GM12865 (cell line): Measurements from ENCODE around the gene CIDEA.
A peak's percentile ranks its signal among the peaks of the same experiment; 100 is the strongest.

Experiments
- DNase-seq: peaks from one replicate; pipeline ENCODE4 v3.0.0; 2010; ENCODE audit warnings: low read depth
- H3K4me3 ChIP-seq: 2 replicates; pipeline ENCODE4 v1.5.1; 2011; ENCODE audit warnings: mild to moderate bottlenecking, low read depth, low read length, control low read depth
- TF ChIP-seq, protein P1 (sequence below): IDR thresholded peaks from 2 replicates; pipeline ENCODE4 v1.5.1; 2011; ENCODE audit warnings: low read length, control low read depth, low read depth, inconsistent platforms; ENCODE audit not compliant: insufficient read depth; ENCODE audit errors: missing control alignments

CIDEA gene

DNA sequence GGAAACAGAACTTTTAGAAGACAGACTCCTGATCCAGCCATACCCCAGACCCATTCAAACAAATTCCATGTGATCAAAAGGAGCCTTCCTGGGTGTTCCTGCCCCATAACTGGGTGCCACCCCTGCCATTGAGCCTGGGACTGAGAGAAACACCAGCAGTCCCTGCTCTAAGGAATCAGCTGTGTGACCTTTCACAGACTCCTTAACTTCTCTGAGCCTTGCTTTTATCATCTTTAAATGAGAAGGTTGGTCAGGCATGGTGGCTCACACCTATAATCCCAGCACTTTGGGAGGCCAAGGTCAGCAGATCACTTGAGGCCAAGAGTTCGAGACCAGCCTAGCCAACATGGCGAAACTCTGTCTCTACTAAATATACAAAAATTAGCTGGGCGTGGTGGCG, 20.6 kb downstream of the CIDEA start:
- no peak for DNase-seq
- TF ChIP-seq, protein P1, sequence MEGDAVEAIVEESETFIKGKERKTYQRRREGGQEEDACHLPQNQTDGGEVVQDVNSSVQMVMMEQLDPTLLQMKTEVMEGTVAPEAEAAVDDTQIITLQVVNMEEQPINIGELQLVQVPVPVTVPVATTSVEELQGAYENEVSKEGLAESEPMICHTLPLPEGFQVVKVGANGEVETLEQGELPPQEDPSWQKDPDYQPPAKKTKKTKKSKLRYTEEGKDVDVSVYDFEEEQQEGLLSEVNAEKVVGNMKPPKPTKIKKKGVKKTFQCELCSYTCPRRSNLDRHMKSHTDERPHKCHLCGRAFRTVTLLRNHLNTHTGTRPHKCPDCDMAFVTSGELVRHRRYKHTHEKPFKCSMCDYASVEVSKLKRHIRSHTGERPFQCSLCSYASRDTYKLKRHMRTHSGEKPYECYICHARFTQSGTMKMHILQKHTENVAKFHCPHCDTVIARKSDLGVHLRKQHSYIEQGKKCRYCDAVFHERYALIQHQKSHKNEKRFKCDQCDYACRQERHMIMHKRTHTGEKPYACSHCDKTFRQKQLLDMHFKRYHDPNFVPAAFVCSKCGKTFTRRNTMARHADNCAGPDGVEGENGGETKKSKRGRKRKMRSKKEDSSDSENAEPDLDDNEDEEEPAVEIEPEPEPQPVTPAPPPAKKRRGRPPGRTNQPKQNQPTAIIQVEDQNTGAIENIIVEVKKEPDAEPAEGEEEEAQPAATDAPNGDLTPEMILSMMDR: no peak
- H3K4me3 ChIP-seq: no peak overlapping the region

DNA sequence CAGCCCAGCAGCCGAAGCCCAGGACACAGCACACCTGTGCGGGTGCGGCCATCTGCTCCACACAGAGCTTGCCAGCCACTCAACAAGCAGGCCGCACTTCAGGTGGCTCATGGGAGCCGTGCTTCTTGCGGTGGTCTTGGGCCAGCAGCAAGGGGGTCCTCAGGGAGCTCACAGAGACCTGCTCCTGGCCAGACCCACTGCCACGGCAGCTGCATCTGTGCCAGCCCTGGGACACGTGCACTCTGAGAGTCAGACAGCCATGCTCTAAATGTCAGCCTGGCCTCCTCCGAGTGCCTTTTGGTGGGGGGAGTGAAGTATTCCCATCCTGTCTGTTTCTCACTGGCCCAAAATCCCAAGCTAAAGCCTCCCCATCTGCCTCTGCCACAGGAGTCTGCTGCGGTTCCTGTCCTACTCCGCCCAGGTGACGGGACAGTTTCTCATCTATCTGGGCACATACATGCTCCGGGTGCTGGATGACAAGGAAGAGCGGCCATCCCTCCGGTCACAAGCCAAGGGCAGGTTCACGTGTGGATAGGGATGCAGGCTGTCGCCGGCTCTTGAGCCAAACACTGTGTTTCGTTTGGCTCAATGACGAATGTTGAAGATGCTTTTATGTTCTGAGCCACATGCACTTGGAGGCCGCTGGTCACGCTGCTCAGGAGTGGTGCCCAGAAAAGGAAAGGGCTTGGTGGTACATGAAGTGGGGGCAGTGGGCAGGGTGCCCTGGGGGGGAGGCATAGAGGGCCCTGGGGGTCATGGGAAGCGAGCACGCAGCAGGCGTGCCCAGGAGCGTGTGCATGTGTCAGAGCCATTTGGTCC, 22.8 kb downstream of the CIDEA start:
- TF ChIP-seq, protein P1: no peak
- H3K4me3 ChIP-seq: no peak overlapping the region

DNA sequence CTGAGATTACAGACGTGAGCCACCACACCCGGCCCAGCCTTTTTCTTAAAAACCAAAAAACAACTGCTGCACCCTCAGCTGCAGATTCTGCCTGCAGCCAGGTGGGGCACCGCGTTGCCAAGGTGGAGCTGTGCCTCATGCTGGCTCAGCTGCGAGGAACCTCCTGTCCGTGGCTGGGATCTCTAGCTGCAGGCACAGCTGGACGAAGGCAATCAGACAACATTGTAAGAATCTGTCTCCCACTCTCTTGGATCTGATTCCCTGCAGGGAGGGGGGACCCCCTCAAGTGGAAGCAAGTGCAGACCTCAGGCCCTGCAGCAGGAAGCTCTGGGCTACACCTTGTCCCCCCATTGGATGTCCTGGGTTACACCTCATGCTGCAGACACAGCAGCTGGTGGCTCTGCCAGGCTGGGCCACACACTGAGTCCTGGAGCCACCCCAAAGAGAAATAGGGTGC, 24.1 kb downstream of the CIDEA start:
- DNase-seq: peak; percentile 14
- no peak overlapping the region for H3K4me3 ChIP-seq
- TF ChIP-seq, protein P1: no peak

More for the DNA sequence above, 22.8 kb downstream of the CIDEA start:
- no peak for DNase-seq

DNA sequence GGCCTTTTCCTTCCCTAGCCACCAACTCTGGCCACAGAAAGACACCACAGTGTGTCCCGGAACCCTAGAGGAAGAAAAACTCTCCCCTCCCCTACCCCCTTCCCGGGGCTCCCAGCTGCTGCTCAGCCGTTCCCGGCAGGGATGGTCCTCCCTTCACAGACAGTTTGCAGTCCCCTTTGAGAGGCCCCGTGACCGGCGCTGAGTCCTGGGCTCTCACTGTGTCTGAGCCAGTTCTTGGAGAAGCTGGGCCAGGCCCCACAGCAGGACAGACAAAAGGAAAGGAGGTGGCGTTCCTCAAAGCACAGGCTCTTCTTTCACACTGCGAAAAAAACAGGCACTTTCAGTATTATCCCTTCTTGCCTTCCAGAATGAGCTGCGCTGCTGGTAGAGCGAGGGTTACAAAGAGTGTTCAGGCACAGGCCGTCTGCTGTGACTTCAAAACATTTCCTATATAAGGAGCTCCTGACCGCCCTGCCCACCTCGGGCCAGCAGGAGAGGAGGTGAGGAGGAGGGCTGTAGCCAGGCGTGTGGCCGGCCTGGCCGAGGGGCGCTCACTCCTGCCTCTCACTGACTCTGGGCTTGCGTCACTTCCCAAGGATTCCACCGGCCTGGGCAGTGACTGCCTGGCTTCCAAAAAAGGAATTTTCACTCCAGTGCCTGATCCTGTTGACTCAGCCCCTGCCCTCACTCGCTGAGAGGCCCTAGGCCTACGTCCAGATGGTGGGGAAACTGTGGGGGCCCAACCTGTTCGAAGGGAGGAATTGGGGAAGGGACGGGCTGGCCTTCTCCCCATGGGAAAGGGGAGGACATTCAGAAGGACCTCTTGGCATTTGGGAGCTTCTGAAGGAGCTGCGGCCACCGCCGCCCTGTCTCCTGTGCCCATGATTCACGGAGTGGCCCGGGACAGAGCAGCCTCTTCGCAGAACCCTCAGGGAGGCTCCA, 24.9 kb downstream of the CIDEA start:
- TF ChIP-seq, protein P1: no peak
- DNase-seq: no peak
- H3K4me3 ChIP-seq: no peak overlapping the region

DNA sequence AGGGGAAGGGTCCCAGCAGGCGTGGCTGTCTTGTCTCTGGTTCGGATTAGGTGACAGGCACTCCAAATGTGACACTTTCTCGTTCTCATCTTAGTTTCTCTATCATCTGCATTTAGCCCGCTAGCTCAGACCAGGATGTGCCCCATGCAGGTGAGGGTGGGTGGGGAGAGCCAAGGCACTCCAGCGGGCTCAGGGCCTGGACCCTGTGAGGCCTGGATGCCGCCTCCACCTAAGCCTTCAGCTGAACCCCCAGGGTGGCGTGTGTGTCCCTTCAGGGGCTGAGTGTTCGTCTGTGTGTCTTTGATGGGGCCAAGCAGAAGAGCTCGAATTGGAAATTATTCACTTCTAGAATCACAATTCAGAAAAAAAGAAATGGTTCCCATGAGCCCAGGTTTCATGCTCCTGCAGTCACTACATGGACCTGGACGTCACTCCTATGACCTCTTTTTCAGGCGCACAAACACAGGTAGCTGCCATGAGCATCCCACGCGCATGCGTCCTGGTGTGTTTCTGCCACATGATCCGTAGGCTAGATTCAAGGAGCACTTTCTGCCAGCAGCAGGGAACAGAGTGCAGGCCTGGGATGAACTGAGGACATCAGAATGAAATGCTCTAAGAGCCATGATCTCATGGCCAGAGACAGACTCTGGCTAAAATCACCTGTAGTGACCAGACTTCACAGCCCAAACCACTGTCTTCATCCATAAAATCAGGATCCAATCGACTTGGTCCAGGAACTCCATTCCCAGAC, 25.8 kb downstream of the CIDEA start:
- TF ChIP-seq, protein P1: no peak

DNA sequence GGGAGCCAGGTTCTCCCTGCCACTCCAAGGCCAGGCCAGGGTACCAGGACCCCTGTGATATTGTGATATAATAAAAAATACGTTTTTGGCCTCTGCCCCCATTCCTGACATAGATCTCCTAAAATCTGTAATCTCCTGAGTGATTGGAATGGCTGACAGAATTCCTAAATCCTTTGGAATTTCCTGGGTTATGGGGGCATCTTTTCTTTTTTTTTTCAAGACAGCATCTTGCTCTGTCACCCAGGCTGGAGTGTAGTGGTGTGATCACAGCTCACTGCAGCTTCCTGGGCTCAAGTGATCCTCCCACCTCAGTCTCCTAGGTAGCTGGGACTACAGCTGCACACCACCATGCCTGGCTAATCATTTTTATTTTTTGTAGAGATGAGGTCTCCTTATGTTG, 27.7 kb downstream of the CIDEA start:
- DNase-seq: no peak
- TF ChIP-seq, protein P1: no peak
- no peak overlapping the region for H3K4me3 ChIP-seq

More for the DNA sequence above, 25.8 kb downstream of the CIDEA start:
- DNase-seq: no peak
- H3K4me3 ChIP-seq: no peak overlapping the region
